GM20000 (cell line): ENCODE data around the gene MEIOB.

Experiments
- DNase-seq: peaks from one replicate; pipeline ENCODE4 v3.0.0; 2012; ENCODE audit warnings: low spot score
- CTCF ChIP-seq: IDR thresholded peaks from 2 replicates; pipeline ENCODE4 v1.5.1; 2012; ENCODE audit warnings: mild to moderate bottlenecking, control low read depth; ENCODE audit errors: extremely low read depth, missing control alignments

Gene MEIOB

DNA sequence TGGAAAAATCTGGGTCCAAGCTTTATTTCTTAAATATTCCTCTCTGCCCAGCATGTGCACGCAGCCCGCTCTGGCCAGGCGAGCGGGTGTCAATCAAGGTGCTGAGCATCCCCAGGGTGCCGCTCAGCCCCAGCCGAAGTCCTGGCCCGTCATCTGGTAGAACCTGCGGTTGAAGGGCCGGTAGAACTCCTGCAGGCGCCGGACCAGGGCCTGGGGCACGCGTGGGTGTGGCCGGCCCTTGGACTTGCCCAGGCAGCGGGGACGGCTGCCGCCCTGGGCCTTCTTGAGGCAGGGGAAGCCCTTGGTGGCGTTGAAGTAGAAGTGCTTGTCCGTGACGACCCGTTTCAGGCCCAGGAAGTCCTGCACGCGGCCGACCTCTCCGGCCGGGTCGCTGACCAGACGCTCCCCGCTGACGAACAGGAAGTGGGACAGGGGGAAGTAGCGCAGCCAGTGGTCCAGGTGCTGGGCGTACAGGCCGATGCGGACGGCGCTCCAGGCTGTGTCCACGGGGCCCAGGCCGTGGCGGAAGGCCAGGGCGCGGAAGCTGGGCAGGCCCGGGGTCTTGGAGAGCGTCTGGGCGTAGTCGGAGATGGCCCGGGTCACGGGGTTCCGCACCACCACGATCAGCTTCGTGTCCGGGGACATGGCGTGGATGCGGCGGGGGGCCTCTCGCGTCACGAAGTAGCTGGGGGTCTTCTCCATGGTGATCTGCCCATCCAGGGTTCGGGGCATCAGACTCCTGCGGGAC lies 39.7 kb upstream of the MEIOB start:
- DNase-seq = no peak
- TF ChIP-seq CTCF = no peak

GRCh38 chr16:1909561-1910231 lies 37.7 kb upstream of the MEIOB start:
- no peak for TF ChIP-seq CTCF
- DNase-seq = no peak

DNA sequence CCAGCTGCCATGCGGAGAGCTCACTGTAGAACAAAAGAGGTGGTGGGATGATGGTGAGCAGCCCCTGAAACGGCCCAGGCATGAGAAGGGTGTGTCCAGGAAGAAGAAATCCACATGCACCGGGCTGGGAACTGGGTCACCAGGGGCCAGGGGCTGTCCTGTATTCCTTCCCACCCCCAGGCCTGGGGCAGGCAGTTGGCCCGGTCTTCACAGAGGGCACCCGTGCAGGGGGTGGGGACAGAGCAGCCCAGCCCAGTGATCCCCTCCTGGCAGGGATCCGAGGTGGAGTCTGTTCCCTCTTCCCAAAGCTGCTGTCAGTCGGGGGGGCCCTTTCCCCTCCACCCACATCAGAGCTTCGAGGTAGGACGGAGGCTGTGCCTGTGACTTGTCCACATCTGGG lies 37.0 kb upstream of the MEIOB start:
- DNase-seq = no peak
- TF ChIP-seq CTCF = no peak

GRCh38 chr16:1908184-1908583 lies 36.2 kb upstream of the MEIOB start:
- no peak for DNase-seq
- no peak for TF ChIP-seq CTCF

DNA sequence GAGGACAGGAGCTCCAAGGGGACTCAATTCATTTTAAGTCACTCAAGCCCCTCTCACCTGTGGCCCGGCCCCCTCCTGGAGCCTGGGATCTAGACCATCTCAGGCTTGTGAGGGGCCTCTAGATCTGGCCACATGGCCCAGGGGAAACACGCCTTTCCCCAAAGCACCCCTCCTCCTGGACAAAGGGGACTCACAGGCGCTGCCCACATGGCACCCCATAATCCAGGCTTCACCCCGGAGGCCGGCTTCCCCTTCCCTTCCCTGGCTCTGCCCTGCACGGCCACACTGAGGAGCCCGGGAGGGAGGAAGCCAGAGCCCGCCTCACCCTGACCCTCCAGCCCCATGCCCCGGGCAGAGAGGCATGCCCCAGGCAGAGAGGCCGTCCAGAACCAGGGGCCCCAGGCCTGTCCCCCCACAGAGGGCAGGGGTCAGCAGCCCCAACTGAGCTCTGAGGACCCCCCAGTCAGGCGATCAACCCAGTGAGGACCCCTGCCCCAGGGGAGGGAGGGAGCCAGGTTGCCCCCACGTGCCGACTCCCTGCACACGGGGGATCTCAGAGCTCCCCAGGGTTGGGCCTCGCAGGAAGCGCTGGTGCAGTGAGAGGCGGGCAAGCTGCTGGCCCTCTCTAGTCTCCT lies 35.4 kb upstream of the MEIOB start:
- TF ChIP-seq CTCF = no peak

DNA sequence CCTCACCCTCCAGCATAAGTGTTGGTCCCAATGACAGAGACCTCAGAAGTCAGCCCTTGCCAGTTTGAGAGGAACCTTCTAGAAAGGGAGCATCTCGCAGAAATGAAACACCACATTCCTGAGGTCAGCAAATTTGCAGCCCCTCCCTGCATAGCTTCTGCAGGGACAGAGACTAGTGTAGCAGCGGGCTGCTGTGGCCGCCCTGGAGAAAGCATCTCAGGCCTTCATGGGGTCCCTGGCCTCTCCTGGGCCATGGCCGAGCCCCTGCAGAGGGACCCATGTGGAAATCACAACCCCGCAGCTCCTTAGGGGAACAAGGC lies 34.8 kb upstream of the MEIOB start:
- TF ChIP-seq CTCF = no peak
- no peak for DNase-seq

More for the DNA sequence above, 35.4 kb upstream of the MEIOB start:
- no peak for DNase-seq
